K562 (cell line): Measurements from ENCODE around the gene ZFP57.

ENCODE experiments used
- NR2F6 ChIP-seq: fragments of 450-650 bp; formaldehyde crosslinking; IDR thresholded peaks from 2 replicates; pipeline ENCODE4 v1.4.0; 2020; ENCODE audit warnings: mild to moderate bottlenecking
- POLR2A ChIP-seq: fragments of 450-650 bp; conservative IDR thresholded peaks from 2 replicates; pipeline ENCODE4 v1.6.1; 2016
- STAG1 ChIP-seq: sonication (generic); formaldehyde crosslinking; IDR thresholded peaks from 2 replicates; pipeline ENCODE4 v1.5.0; 2020; ENCODE audit warnings: missing genetic modification reagents, borderline replicate concordance
- ZKSCAN1 ChIP-seq: fragments of 150-350 bp; IDR thresholded peaks from 2 replicates; pipeline ENCODE4 v1.6.1; 2016; ENCODE audit warnings: low read depth, low read length

DNA sequence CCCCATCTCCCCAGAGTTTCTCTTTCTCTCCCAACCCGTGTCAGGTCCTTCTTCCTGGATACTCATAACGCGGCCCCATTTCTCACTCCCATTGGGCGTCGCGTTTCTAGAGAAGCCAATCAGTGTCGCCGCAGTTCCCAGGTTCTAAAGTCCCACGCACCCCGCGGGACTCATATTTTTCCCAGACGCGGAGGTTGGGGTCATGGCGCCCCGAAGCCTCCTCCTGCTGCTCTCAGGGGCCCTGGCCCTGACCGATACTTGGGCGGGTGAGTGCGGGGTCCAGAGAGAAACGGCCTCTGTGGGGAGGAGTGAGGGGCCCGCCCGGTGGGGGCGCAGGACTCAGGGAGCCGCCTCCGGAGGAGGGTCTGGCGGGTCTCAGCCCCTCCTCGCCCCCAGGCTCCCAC lies 42.3 kb upstream of the ZFP57 start, which contains the start of gene HLA-F:
- TF ChIP-seq STAG1 (no peak), POLR2A (no peak), NR2F6 (CRISPR knock-in tag) (no peak), ZKSCAN1 (no peak)
